NCI-H1694 (cell line): Measurements from ENCODE around the gene CLTCL1.

Experiments
- DNase-seq: peaks from one replicate; lab custom pipeline; 2025; lab: John Stamatoyannopoulos, UW

The CLTCL1 gene

DNA sequence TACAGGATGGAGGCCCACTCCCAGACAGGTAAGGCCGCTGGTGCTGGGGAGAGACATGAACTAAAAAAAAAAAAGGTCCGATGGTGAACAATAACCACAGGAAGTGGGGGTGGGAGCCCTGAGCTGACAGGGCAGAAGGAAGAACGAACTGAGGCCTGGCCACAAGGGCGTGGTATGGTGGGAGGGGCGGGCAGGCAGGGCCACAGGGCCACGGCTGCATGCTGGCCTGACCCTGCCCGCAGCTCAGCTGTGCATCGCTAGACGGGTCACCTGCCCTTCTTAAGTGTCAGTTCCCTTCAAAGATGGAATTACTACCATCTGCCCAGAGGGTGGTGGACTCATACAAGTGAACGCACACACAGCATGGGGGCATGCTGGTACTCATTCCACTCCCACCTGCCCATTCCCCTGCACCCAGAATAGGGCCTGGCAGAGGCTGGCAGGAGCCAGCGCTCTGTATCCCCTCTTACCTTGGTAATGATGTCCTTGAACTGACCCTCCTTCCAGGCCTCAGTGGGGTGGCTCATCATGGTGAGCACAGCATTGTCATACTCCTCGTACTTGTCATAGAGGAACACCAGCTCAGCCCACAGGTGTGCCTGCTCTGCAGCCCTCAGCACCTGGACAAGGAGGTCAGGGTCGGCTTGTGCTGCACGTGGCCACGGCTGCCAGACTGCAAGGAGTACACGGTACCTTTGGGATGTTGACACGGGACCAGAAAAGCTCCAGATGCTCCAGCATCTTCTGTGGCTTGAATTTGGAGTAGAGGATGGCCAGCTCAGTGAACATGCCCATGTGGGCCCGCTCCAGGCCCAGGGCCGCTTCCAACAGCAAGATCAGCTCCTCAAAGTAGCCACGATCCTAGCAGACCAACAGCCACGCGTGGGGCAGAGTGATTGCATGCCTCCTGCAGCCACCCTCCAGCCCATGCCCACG, 95.5 kb downstream of the CLTCL1 start:
- DNase-seq = no peak

GRCh38 chr22:19194766-19195536, 96.6 kb downstream of the CLTCL1 start:
- DNase-seq = no peak

- DNase-seq = no peak
Measured at GRCh38 chr22:19193879-19194278, 97.6 kb downstream of the CLTCL1 start.

DNA sequence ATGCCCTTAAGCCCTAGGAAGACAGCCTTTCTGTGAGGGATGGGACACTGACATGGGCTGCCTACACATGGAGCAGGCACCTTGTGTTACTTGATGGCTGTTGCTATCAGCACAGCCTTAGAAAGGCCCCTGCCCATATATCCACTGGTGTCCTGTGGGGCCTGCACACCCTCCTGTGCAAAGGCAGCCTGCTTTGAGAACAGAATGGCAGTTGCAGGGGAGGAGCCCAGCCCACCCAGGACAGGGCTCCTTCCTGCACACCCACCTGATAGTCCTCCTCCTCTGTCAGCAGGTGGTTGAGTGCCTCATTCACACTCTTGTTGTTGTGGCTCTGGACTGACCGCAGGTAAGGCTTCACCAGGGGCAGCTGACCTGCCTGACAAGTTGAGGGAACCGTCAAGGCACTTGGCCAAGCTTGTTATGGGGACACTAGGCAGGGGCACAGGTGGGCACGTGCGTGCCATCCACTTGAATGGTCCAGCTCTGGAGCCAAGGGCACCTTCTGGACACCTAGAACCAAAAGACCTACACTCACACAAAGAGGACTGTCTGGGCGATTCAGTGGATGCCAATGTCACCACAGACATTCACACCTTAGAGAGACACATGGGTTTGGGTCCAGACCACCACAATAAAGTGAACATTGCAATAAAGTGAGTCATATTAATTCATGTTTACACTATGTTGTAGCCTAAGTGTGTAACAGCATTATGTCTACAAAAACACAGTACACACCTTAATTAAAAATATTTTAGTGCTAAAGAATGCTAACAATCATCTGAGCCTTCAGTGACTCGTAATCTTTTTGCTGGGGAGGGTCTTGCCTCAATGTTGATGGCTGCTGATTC, 103.6 kb downstream of the CLTCL1 start:
- no peak for DNase-seq

DNA sequence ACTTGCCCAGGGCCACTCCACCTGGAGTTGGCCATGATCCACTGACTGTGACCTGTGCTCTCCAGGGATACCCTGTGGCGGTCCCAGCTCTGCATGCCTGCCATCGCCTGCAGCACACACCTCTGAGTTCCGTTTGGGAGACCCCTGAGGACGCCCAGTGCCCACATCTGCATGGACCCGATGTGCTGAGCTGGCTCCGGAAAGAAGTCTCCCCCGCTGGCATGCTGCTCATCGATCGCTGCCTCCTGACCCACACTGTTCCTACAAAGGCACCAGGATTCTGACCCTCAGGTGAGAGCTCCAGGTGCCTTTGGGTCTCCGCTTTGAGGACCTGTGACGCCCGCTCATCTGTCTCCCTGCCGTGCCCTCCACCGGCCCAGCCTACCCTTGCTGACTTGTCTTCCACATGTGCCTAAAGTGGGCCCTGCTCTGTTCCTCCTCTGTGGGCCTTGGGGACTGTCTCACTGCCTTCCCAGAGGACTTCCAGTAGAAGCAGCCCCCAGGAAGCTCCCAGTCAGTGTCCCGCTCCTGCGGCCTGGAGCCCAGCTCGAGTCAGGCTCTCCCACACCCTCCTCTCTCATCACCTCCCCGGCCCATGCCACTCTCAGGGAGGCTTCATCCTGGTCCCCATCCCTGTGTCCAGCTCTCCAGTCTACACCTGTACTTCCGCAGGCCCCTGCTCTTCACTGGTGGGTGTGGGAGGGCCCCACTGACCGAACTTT, 107.1 kb downstream of the CLTCL1 start:
- no peak for DNase-seq

DNA sequence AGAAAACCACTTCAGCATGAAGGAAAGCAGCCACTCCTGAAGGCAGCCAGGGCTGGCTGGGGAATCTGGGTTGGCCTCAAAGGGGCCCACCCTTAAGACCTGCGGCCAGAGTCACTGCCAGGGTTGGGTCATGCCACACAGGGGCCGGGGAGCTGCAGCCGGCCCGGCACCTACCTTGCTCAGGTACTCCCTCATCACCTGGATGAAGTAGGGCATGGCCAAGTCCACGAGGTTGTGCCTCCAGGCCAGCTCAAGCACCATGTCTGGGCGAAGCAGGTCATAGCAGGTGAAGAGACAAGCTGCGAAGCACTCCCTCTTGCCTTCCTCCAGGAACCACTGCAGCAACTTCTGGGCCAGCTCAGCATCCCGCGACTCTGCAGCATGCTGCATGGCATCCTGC, 108.3 kb downstream of the CLTCL1 start:
- no peak for DNase-seq

- DNase-seq = no peak
Measured at GRCh38 chr22:19182472-19183157, 108.9 kb downstream of the CLTCL1 start.

GRCh38 chr22:19181786-19182471, 109.6 kb downstream of the CLTCL1 start:
- DNase-seq = no peak

DNA sequence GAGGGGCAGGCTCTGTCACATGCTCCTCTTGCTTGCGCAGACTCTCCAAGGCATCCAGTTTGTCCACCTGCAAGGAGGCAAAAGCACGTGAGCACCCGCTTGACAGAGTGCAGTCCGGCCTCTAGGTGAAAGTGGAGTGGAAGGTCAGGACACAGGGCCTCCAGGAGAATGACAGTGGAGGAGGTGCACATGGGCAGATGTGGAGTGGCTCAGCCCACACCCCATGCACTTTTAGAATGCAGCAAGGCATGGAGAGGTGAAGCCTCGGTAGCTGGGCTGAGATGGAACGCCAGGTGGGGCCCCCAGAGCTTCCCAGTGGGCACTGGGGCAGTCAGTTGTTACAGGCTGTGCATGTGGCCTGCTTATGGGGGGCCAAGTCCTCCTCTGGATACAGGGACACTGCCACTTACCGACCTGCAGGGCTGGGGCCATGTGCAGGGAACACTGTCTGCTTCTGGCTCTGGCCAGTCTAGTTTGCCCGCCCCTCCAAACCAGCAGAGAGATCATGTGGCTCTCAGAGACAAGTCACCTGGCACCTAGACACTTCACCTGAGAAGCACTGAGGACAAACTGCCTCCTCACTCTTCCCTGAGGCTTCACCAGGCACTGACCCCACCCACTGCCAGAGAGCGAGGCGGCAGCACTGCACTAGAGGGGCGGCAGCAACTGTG, 110.6 kb downstream of the CLTCL1 start:
- DNase-seq = no peak

DNA sequence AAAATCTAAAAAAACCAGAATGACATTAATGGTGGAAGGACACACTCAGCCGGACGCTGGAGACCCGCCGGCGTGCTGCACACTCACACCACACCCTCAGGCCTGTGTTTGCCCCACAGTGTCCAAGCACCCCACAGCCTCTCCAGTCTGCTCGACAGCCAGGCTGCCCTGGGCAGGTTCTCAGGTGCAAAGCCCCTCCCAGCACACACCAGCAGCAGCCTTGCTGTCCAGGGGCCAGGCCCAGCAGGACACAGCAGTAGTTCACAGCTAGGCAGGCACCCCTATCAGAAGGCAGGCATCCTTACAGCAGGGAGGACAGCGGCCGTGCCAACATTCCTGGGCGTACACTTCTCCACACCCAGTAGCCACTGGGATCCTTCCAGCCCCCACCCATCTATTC, 111.3 kb downstream of the CLTCL1 start:
- DNase-seq = no peak

DNA sequence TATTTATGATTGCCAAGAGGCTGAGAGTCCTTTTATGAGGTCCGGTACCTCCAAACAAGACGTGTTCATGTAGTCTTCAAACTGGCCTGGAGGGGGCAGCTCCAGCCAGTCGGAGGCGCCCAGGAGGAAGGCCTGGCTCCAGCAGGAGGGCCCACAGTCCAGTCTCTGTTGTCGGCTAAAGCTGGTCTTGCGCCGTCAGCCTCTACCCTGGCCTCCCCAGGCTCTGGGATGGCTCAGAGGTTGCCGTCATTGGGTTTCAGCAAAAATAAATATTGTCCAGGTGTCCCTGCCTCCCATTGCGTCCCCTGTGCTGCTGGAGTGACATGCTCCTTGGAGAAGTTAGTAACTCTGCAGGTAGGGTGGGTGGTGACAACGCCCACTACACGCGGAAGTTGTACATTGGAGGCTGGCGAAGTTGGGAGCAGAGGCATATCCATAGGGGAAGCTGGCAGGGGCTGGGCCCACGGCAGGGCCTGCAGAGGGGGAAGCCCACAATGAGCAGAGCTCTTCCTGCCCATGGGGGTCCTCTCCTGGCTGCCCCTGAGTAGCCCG, 111.9 kb downstream of the CLTCL1 start:
- peak; percentile 26 for DNase-seq

DNA sequence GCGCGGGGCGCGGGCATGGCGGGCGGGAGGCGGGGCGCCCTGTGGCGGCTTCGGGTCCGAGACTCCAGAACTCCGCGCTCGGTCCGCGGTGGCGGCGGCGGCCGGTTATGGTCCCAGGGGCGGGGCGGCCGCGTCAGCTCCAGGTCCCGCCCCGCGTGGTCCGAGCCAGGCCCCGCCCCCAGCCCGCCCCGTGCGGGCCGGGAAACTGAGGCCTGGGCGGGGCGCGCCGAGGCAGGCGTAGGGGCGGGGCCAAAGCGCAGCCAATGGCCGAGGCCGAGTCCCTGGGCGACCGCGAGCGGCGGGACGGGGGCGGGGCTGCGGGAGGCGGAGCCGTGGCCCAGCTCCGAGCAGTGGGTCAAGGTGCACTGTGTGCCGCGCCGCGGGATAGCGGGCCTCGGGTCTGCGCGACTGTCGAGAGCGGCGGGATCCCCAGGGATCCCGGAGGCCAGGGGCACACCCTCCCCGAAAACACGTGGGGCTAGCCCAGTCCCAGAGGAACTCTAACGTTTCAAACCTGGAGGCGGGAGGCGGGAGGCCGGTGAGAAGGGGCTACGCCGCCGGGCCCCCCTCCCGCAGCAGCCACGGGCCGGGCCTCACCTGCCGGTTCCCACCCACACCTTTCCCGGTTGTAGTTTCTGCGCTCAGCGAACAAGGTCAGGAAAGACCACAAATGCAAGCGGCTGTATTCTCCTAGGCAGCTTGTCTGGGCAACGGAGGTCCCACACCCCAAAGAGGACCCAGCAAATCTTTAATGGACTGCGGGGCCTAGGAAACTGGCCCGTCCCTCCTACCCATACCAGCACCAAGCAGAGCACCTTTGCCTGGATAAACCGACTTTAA, 112.6 kb downstream of the CLTCL1 start, which contains the start of gene SLC25A1:
Gene SLC25A1 (minus strand): TSS at position 80 of the 840 bp plus-strand sequence. CDS start 63 bp downstream, at position 17.
- DNase-seq = peak; percentile 47

DNA sequence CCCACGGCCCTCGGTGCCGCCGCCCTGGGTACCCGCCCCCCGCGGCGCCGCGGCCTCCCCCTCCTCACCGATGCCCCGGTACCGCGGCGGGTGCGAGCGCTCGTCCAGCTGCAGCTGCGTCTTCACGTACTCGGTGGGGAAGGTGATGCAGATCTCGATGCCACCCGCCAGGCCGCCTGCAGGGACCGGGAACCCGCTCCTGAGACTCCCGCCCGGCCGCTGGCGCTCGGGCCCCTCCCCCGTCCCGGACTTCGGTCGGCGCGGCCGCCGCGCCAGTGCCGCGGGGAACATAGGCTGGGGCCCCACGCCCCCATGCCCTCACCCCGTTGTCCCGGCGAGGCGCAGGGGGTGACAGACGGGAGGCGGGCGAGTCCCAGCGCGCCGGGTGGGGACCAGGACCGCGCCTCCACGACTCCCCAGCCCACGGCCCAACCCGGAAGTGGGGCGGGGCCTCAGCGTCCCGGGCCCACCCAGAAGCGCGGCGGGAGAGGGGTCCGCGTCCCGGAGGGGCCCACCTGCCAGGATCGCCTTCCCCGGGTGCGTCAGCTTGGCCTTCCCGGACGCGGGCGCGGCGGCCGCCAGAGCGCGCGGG, 113.4 kb downstream of the CLTCL1 start:
- no peak for DNase-seq

GRCh38 chr22:19177164-19178064, 114.1 kb downstream of the CLTCL1 start:
- no peak for DNase-seq

DNA sequence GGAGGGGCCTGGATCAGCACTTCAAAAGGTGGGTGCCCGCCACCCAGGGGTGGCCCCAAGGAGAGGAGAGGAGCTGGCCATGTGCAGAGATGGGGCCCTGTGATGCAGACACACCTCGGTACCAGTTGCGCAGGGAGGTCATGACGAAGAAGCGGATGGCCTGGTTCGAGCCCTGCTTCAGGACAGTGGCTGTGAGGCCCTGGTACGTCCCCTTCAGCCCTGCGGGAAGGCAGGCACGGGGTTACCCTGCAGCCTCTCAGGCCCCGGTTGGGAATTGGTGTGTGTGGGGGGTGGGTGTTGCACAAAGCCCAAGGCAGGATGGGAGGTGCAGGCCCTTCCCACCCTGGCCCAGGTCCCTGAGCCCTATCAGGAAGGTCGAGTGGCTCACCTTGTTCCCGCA, 114.8 kb downstream of the CLTCL1 start:
- DNase-seq = no peak

GRCh38 chr22:19176175-19176643, 115.3 kb downstream of the CLTCL1 start:
- no peak for DNase-seq
